H1 (cell line): ENCODE measurements around the gene SSH2. TPM values are rescaled to one million over a fixed set of nuclear protein-coding genes. Genes with fewer than 3 reads are reported as not detected.

Experiments
- CTCF ChIA-PET: fragments of 300-600 bp; sonication (Branson Sonifier 250); formaldehyde crosslinking; loops from one replicate; lab custom pipeline; 2021; ENCODE audit not compliant: partially characterized antibody; lab: Charles Lee
- POLR2A ChIA-PET: fragments of 300-600 bp; sonication (Branson Sonifier 250); formaldehyde crosslinking; loops from one replicate; lab custom pipeline; 2021; ENCODE audit warnings: inconsistent platforms; ENCODE audit not compliant: partially characterized antibody; lab: Charles Lee
- DNase-seq, 2 experiments: peaks; one replicate each; pipeline versions ENCODE4 v3.0.0 to v3.0.0-alpha.2; 2010 to 2022; ENCODE audit warnings: low spot score in 2 of 2, low read depth in 1 of 2, mixed read lengths in 1 of 2
- FAIRE-seq: peaks from 2 replicates; lab custom pipeline; 2011; peaks lifted over from hg19 to GRCh38; lab: Jason Lieb, UNC
- H2AFZ ChIP-seq: 2 replicates; pipeline ENCODE4 v1.8.1; 2012; ENCODE audit warnings: low read length, inconsistent platforms
- H2AK5ac ChIP-seq: 2 replicates; pipeline ENCODE4 v1.6.1; 2013; ENCODE audit warnings: low read depth, low read length
- H2BK120ac ChIP-seq: replicated peaks from 2 replicates; pipeline ENCODE3; 2013; ENCODE audit warnings: low read depth, low read length, inconsistent platforms
- H2BK12ac ChIP-seq: 2 replicates; pipeline ENCODE4 v1.6.1; 2013; ENCODE audit warnings: low read depth, low read length
- H2BK15ac ChIP-seq: 2 replicates; pipeline ENCODE4 v1.6.1; 2013; ENCODE audit warnings: low read length
- H2BK20ac ChIP-seq: 2 replicates; pipeline ENCODE4 v1.6.1; 2013; ENCODE audit warnings: low read length
- H2BK5ac ChIP-seq: 2 replicates; pipeline ENCODE4 v1.6.1; 2013; ENCODE audit warnings: low read depth, low read length
- H3K14ac ChIP-seq: 2 replicates; pipeline ENCODE4 v1.6.1; 2013; ENCODE audit warnings: inconsistent platforms; ENCODE audit not compliant: insufficient read length
- H3K18ac ChIP-seq: 2 replicates; pipeline ENCODE4 v1.6.1; 2013; ENCODE audit warnings: low read length; ENCODE audit errors: extremely low read depth
- H3K23ac ChIP-seq: 2 replicates; pipeline ENCODE4 v1.6.1; 2013; ENCODE audit warnings: inconsistent platforms; ENCODE audit not compliant: insufficient read length
- H3K23me2 ChIP-seq: 2 replicates; pipeline ENCODE4 v1.6.1; 2013; ENCODE audit warnings: low read depth, low read length
- H3K27ac ChIP-seq: 2 replicates; pipeline ENCODE4 v1.6.1; 2011; ENCODE audit warnings: low read depth, low read length, inconsistent platforms
- H3K27me3 ChIP-seq, 4 experiments: replicated peaks in 1 of 4; 1 replicate in 1 of 4; 2 replicates in 3 of 4; pipeline versions ENCODE4 v1.6.1 to v1.8.1; 2011 to 2013; ENCODE audit warnings: low read length in 3 of 4, mild to moderate bottlenecking in 3 of 4, inconsistent platforms in 2 of 4, mixed read lengths in 2 of 4, moderate library complexity in 1 of 4; ENCODE audit not compliant: control insufficient read depth in 3 of 4, insufficient read depth in 3 of 4; ENCODE audit errors: extremely low read depth in 1 of 4
- H3K36me3 ChIP-seq, 4 experiments: 2 replicates each; pipeline versions ENCODE4 v1.6.1 to v1.8.1; 2011 to 2013; ENCODE audit warnings: mild to moderate bottlenecking in 4 of 4, low read length in 3 of 4, moderate library complexity in 2 of 4, control low read depth in 1 of 4, inconsistent platforms in 1 of 4; ENCODE audit not compliant: insufficient read depth in 4 of 4, control insufficient read depth in 2 of 4
- H3K4ac ChIP-seq: replicated peaks from 2 replicates; pipeline ENCODE3; 2013; ENCODE audit warnings: low read length, low read depth, mixed read lengths, inconsistent platforms; ENCODE audit not compliant: insufficient read length
- H3K4me1 ChIP-seq, 4 experiments: replicated peaks in 1 of 4; 1 replicate in 1 of 4; 2 replicates in 3 of 4; pipeline versions ENCODE4 v1.6.1 to v1.8.1; 2011 to 2013; ENCODE audit warnings: low read length in 3 of 4, inconsistent platforms in 2 of 4, mixed read lengths in 1 of 4; ENCODE audit not compliant: insufficient read depth in 4 of 4, control insufficient read depth in 3 of 4
- H3K4me2 ChIP-seq, 2 experiments: 2 replicates each; pipeline versions ENCODE4 v1.6.1 to v1.8.1; 2011 to 2013; ENCODE audit warnings: low read depth in 2 of 2, low read length in 2 of 2, control low read depth in 1 of 2, inconsistent platforms in 1 of 2, mild to moderate bottlenecking in 1 of 2; ENCODE audit not compliant: insufficient read depth in 1 of 2
- H3K4me3 ChIP-seq, 4 experiments: fragments of 200-600, 300-600 bp in 1 of 4; sonication (generic), shearing (Covaris generic), sonication (Bioruptor Twin) in 1 of 4; 2 replicates each; pipeline versions ENCODE4 v1.5.1 to v1.8.1; 2011 to 2016; ENCODE audit warnings: low read length in 4 of 4, low read depth in 3 of 4, control low read depth in 2 of 4, inconsistent platforms in 2 of 4, mild to moderate bottlenecking in 2 of 4, mixed read lengths in 1 of 4, moderate library complexity in 1 of 4; ENCODE audit not compliant: insufficient read depth in 2 of 4; ENCODE audit errors: extremely low read depth in 1 of 4
- H3K56ac ChIP-seq: replicated peaks from 2 replicates; pipeline ENCODE3; 2013; ENCODE audit warnings: low read depth, mild to moderate bottlenecking, mixed read lengths, low read length, inconsistent platforms; ENCODE audit not compliant: insufficient read length
- H3K79me1 ChIP-seq: 2 replicates; pipeline ENCODE4 v1.6.1; 2013; ENCODE audit warnings: low read depth, low read length, control low read depth
- H3K79me2 ChIP-seq, 2 experiments: 2 replicates each; pipeline versions ENCODE4 v1.6.1 to v1.8.1; 2012 to 2013; ENCODE audit warnings: low read length in 2 of 2, mild to moderate bottlenecking in 2 of 2, inconsistent platforms in 1 of 2; ENCODE audit not compliant: insufficient read depth in 2 of 2, control insufficient read depth in 1 of 2
- H3K9ac ChIP-seq, 4 experiments: replicated peaks in 1 of 4; 1 replicate in 1 of 4; 2 replicates in 3 of 4; pipeline versions ENCODE4 v1.6.1 to v1.8.1; 2011 to 2013; ENCODE audit warnings: low read depth in 3 of 4, low read length in 3 of 4, control low read depth in 2 of 4, mild to moderate bottlenecking in 2 of 4, moderate library complexity in 2 of 4, inconsistent platforms in 1 of 4; ENCODE audit errors: extremely low read depth in 1 of 4
- H3K9me3 ChIP-seq, 2 experiments: 2 replicates each; pipeline versions ENCODE4 v1.6.1 to v1.8.1; 2012 to 2013; ENCODE audit warnings: mild to moderate bottlenecking in 2 of 2, moderate library complexity in 2 of 2, control low read depth in 1 of 2, inconsistent platforms in 1 of 2, low read depth in 1 of 2, low read length in 1 of 2, mixed read lengths in 1 of 2; ENCODE audit not compliant: insufficient read depth in 2 of 2
- H4K20me1 ChIP-seq, 2 experiments: replicated peaks in 1 of 2; 2 replicates each; pipeline versions ENCODE3 to v1.8.1; 2011 to 2013; ENCODE audit warnings: inconsistent platforms in 2 of 2, low read length in 2 of 2, mild to moderate bottlenecking in 1 of 2; ENCODE audit not compliant: insufficient read depth in 2 of 2, control insufficient read depth in 1 of 2
- H4K5ac ChIP-seq: 2 replicates; pipeline ENCODE4 v1.6.1; 2013; ENCODE audit warnings: low read length, low read depth, mixed read lengths, inconsistent platforms; ENCODE audit not compliant: insufficient read length
- H4K8ac ChIP-seq: 2 replicates; pipeline ENCODE4 v1.8.0; 2013; ENCODE audit warnings: mild to moderate bottlenecking, moderate library complexity, low read length, inconsistent platforms; ENCODE audit not compliant: insufficient read depth; ENCODE audit errors: extremely low read depth
- H4K91ac ChIP-seq: replicated peaks from 2 replicates; pipeline ENCODE3; 2013; ENCODE audit warnings: low read length, mixed read lengths, inconsistent platforms; ENCODE audit not compliant: insufficient read length
- CTCF ChIP-seq, 3 experiments: IDR thresholded peaks; 1 replicate in 2 of 3; 2 replicates in 1 of 3; pipeline versions ENCODE4 v1.5.1 to v1.6.1; 2011; ENCODE audit warnings: low read length in 3 of 3, mild to moderate bottlenecking in 3 of 3, inconsistent platforms in 2 of 3, low read depth in 1 of 3, moderate library complexity in 1 of 3; ENCODE audit not compliant: insufficient read depth in 1 of 3; ENCODE audit errors: control extremely low read depth in 1 of 3
- NANOG ChIP-seq: IDR thresholded peaks from 2 replicates; pipeline ENCODE4 v1.6.1; 2011; ENCODE audit warnings: low read length, low read depth, mild to moderate bottlenecking, inconsistent platforms; ENCODE audit not compliant: insufficient read depth, poor library complexity, severe bottlenecking
- WGBS, 2 experiments: shearing (Covaris generic) in 1 of 2; methylation state at CpG; one replicate each; pipeline versions ENCODE4 v1.1.6 to v1.1.7; 2013 to 2015; ENCODE audit warnings: low lambda C conversion rate in 2 of 2, mixed read lengths in 2 of 2, inconsistent platforms in 1 of 2, low coverage in 1 of 2, missing lambda C conversion rate in 1 of 2; ENCODE audit not compliant: insufficient replicate concordance in 2 of 2, insufficient coverage in 1 of 2, insufficient read length in 1 of 2; ENCODE audit errors: extremely low coverage in 1 of 2, missing lambda C conversion rate in 1 of 2; 5-methylcytosine and 5-hydroxymethylcytosine counted together
- polyA plus RNA-seq, 7 experiments: library from polyadenylated mRNA; depleted of rRNA in 3 of 7; stranded (reverse) in 5 of 7; unstranded in 2 of 7; fragments of >200 nt in 5 of 7; fragments of 200-250 nt in 2 of 7; gene quantifications; 1 replicate in 5 of 7; 2 replicates in 1 of 7; 4 replicates in 1 of 7; pipeline versions ENCODE4 v1.2.1 to v1.2.3, GENCODE V29; 2011 to 2013; ENCODE audit warnings: missing spikeins in 2 of 7, mixed read lengths in 2 of 7
- total RNA-seq: library from RNA; stranded (reverse); fragmentation: NEBNext Ultra II Directional; extraction: Animal tissue kit (Norgen Biotek cat#: 25700); gene quantifications from 2 replicates; pipeline ENCODE4 v1.2.1, GENCODE V29; 2021

The SSH2 gene
- total and polyA plus RNA-seq, 2 of the 8 experiments (the other 6 are each of a cell fraction or from before 2014, with no cell fraction given) = 5.2 to 15.9 TPM

DNA sequence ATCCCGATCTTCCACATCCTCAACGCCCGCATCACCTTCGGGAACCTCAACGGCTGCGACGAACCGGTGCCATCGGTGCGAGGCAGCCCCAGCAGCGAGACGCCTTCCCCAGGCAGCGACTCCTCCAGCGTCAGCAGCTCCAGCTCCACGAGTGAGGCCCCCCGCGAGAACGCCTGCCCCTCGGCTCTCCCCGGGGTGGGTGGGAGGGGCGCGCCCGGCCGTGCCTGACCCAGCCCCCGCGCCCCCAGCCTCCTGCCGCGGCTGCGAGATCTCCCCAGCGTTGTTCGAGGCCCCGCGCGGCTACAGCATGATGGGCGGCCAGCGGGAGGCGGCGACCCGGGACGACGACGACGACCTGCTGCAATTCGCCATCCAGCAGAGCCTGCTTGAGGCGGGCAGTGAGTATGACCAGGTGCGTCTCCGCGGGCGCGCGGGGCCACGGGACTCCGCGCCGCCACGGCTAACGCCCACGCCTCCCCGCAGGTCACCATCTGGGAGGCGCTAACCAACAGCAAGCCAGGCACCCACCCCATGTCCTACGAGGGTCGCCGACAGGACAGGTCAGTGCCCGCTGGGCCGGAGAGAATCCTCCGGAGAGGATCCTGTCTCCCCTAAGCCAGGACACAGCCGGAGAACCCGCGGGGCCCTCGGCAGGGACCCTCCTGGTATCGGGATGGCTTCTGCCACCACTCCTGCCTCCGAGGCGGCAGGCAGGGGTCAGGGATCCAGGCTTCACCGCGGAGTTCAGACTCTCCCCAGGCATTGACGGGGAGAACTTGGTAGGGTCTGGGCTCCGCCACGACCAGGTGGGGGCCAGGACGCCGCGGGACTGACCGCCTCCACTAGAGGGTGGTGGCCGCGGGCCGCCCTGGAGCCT, 317.4 kb downstream of the SSH2 start:
- Histone ChIP-seq H3K4ac (peak overlapping the region; percentile 19), H3K23ac (no peak overlapping the region), H3K27ac (no peak overlapping the region), H4K5ac (no peak overlapping the region), H3K27me3 (peaks cover 17 to 42% (median 34%) of the 10 kb centered on the region in 4 experiments), H3K79me2 (no peaks in the 10 kb centered on the region), H2AFZ (no peak overlapping the region), H3K79me1 (peaks cover 2% of the 10 kb centered on the region; the same call in 1 of the 2 replicates), H3K36me3 (peaks cover 0 to 7% (median 0%) of the 10 kb centered on the region in 4 experiments; a peak in 1 of 8 replicates), H3K23me2 (peaks cover 13% of the 10 kb centered on the region), H3K4me1 (peaks cover 10 to 32% (median 28%) of the 10 kb centered on the region in 4 experiments), H3K4me3 (peak overlapping the region in 1 of 4 experiments; percentile 55; a peak in 2 of 8 replicates), H3K14ac (no peak overlapping the region), H4K20me1 (peaks cover 4 to 5% of the 10 kb centered on the region in 2 experiments), H2BK15ac (0 out of 2 replicates have a peak overlapping the region, but pooled peaks have one; percentile 16), H3K9ac (no peak overlapping the region), H2BK12ac (no peak overlapping the region), H2BK120ac (no peak overlapping the region), H4K8ac (peak overlapping the region; percentile 62), H3K9me3 (peaks cover 0 to 11% of the 10 kb centered on the region in 2 experiments; a peak in 1 of 4 replicates), H3K56ac (no peak overlapping the region), H2BK20ac (no peak overlapping the region), H3K4me2 (peak overlapping the region; percentile 46 to 75; a peak in 3 of 4 replicates), H2BK5ac (no peak overlapping the region), H4K91ac (no peak overlapping the region), H3K18ac (no peak overlapping the region; the same call in 1 of the 2 replicates), H2AK5ac (no peak overlapping the region)
- no peak for DNase-seq
- ChIA-PET POLR2A (interaction anchor here (1.3 to 1.6 kb wide), 2 partner anchors 20 to 21 kb away, joined by 3 to 4 read pairs; no protein-coding TSS in a partner anchor), CTCF (interaction anchor here (0.7 to 13.1 kb wide), 14 partner anchors 8 to 153 kb away, joined by 3 to 193 read pairs (median 5); partner anchors contain the start of genes ABHD15, ANKRD13B and TP53I13)
- TF ChIP-seq NANOG (no peak), CTCF (IDR thresholded peaks at IDR 0.05; ENCODE audit: control extremely low read depth in 1 of 3, insufficient read depth in 1 of 3, low read depth in 1 of 3, low read length in 3 of 3) (peak in 1 of 3 experiments; percentile 25; a peak in 2 of 4 replicates)
- no peak for FAIRE-seq
- WGBS, 2 experiments = 78% methylated on average over 28 of the region's 85 CpGs; no CpG with 5 or more reads in 1 of the 2 experiments
